ENCODE measurements around the gene KRTAP9-7. TPM values are rescaled to one million over a fixed set of nuclear protein-coding genes. Genes with fewer than 3 reads are reported as not detected.
A peak's percentile ranks its signal among the peaks of the same experiment; 100 is the strongest.

KRTAP9-7 gene
- total and polyA plus RNA-seq, 2 experiments from 2014 or later = not detected

GRCh38 chr17:41284546-41284945 lies 9.0 kb downstream of the KRTAP9-7 start:
- DNase-seq (ENCODE audit: low spot score) = no peak
- Histone ChIP-seq H3K27me3 (ENCODE audit: insufficient read depth) (no peaks in the 10 kb centered on the region), H3K9me2 (ENCODE audit: insufficient read depth) (0 out of 2 replicates have a peak, but pooled peaks cover 3% of the 10 kb centered on the region), H3K4me2 (peak overlapping the region; percentile 6; the same call in 1 of the 2 replicates), H3F3A (replicated peaks; ENCODE audit: low read depth) (no peaks in the 10 kb centered on the region), H3K4me1 (ENCODE audit: insufficient read depth) (peaks cover 19% of the 10 kb centered on the region), H3K4me3 (no peak overlapping the region), H4K20me1 (replicated peaks; ENCODE audit: insufficient read depth) (no peaks in the 10 kb centered on the region), H3K36me3 (ENCODE audit: insufficient read depth) (no peaks in the 10 kb centered on the region), H3K79me2 (replicated peaks; ENCODE audit: insufficient read depth) (no peaks in the 10 kb centered on the region), H2AFZ (no peak overlapping the region), H3K27ac (ENCODE audit: low read depth) (peak overlapping the region; percentile 6; the same call in 1 of the 2 replicates)
- TF ChIP-seq CTCF (conservative IDR thresholded peaks at IDR 0.05; ENCODE audit: low read depth in 2 of 2) = no peak
- TF ChIP-seq REST (IDR thresholded peaks at IDR 0.05; ENCODE audit: unreplicated experiment) = no peak
- TF ChIP-seq EZH2phosphoT487 (IDR thresholded peaks at IDR 0.05; ENCODE audit: unreplicated experiment) = no peak
- no peak for ATAC-seq
- H3K27me3 Mint-ChIP-seq (ENCODE audit: insufficient read depth, low read depth, poor library complexity) = no peaks in the 10 kb centered on the region
- H3K4me3 Mint-ChIP-seq = no peak overlapping the region
- H3K9me3 Mint-ChIP-seq = no peaks in the 10 kb centered on the region
- no peaks in the 10 kb centered on the region for H3K36me3 Mint-ChIP-seq (ENCODE audit: low read depth)
- peaks cover 18% of the 10 kb centered on the region for H3K4me1 Mint-ChIP-seq
- no peak overlapping the region for H3K27ac Mint-ChIP-seq

- no peaks in the 10 kb centered on the region for H3K27me3 ChIP-seq (ENCODE audit: insufficient read depth)
- Mint-ChIP-seq H3K4me3 (no peak overlapping the region), H3K27me3 (ENCODE audit: insufficient read depth, low read depth, poor library complexity) (no peaks in the 10 kb centered on the region), H3K27ac (no peak overlapping the region), H3K9me3 (no peaks in the 10 kb centered on the region), H3K36me3 (ENCODE audit: low read depth) (no peaks in the 10 kb centered on the region), H3K4me1 (peaks cover 18% of the 10 kb centered on the region)
- ATAC-seq (no peak), DNase-seq (ENCODE audit: low spot score) (no peak)
- no peaks in the 10 kb centered on the region for H3F3A ChIP-seq (replicated peaks; ENCODE audit: low read depth)
- H3K4me3 ChIP-seq = no peak overlapping the region
- H3K4me2 ChIP-seq = no peak overlapping the region
- H3K9me2 ChIP-seq (ENCODE audit: insufficient read depth) = 0 out of 2 replicates have a peak, but pooled peaks cover 3% of the 10 kb centered on the region
- no peak overlapping the region for H2AFZ ChIP-seq
- H3K4me1 ChIP-seq (ENCODE audit: insufficient read depth) = peaks cover 19% of the 10 kb centered on the region
- H3K79me2 ChIP-seq (replicated peaks; ENCODE audit: insufficient read depth) = no peaks in the 10 kb centered on the region
- no peak overlapping the region for H3K27ac ChIP-seq (ENCODE audit: low read depth)
- H3K36me3 ChIP-seq (ENCODE audit: insufficient read depth) = no peaks in the 10 kb centered on the region
- no peaks in the 10 kb centered on the region for H4K20me1 ChIP-seq (replicated peaks; ENCODE audit: insufficient read depth)
- TF ChIP-seq ZNF114 (CRISPR knock-in tag; IDR thresholded peaks at IDR 0.05) (no peak), ZNF331 (CRISPR knock-in tag; IDR thresholded peaks at IDR 0.05; ENCODE audit: low read depth) (no peak), POLR2AphosphoS5 (IDR thresholded peaks at IDR 0.05; ENCODE audit: low read depth) (no peak), EZH2phosphoT487 (IDR thresholded peaks at IDR 0.05; ENCODE audit: unreplicated experiment) (no peak), NANOG (IDR thresholded peaks at IDR 0.05; ENCODE audit: borderline replicate concordance) (no peak), ZNF462 (CRISPR knock-in tag; IDR thresholded peaks at IDR 0.05) (no peak), STAT1 (IDR thresholded peaks at IDR 0.05; ENCODE audit: unreplicated experiment) (no peak)
Observed at GRCh38 chr17:41287050-41287449, 11.6 kb downstream of the KRTAP9-7 start.

All from GM23338 (cell line).